Measurements from ENCODE around the gene AMDHD2.
"Not testable (repeated sequence)": the region's sequence is repeated elsewhere in the genome, so short reads cannot be mapped to it uniquely, and the experiment has no call there.

GRCh38 chr16:2541409-2541808, 21.2 kb downstream of the AMDHD2 start:
- not testable (repeated sequence) for TF ChIP-seq CTCF, EZH2, EZH2phosphoT487 (IDR thresholded peaks at IDR 0.05)
